ENCODE results near the gene PRPF18.

Gene PRPF18

DNA sequence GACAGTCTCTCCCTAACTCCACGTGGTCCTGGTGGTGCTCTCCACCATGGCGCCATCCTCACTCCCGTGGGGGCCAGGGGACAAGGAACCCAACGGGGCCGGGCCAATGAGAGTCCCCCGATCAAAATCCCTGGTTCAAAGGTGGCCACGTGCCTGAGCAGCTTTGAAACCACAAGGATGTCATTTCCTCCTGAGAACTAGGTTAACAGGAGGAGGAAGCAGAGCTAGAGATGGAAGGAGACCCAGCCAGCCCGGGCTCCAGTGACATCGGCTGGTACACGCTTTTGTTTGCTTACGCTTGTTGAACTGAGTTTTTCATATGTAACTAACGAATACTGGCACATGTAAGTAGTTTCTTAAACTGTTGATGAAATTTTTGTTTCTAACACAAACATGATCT lies 61.7 kb downstream of the PRPF18 start:
- no peak for DNase-seq (ENCODE audit: extremely low spot score)
- CTCF ChIA-PET: no interaction called here
- POLR2A ChIA-PET: no interaction called here
- TF ChIP-seq TARDBP (IDR thresholded peaks at IDR 0.05) (no peak), ARNT (IDR thresholded peaks at IDR 0.05) (no peak), SUZ12 (IDR thresholded peaks at IDR 0.05) (no peak), HDGF (IDR thresholded peaks at IDR 0.05; ENCODE audit: borderline replicate concordance) (no peak), L3MBTL2 (conservative IDR thresholded peaks at IDR 0.05) (no peak), ZNF384 (IDR thresholded peaks at IDR 0.05) (no peak), FOXA1 (IDR thresholded peaks at IDR 0.05) (no peak), FOXM1 (IDR thresholded peaks at IDR 0.05; ENCODE audit: borderline replicate concordance) (no peak), CTBP1 (IDR thresholded peaks at IDR 0.05; ENCODE audit: borderline replicate concordance) (no peak), FOXK2 (IDR thresholded peaks at IDR 0.05) (no peak), ELF4 (IDR thresholded peaks at IDR 0.05) (no peak), NFRKB (IDR thresholded peaks at IDR 0.05) (no peak), LEF1 (IDR thresholded peaks at IDR 0.05; ENCODE audit: borderline replicate concordance) (no peak), BHLHE40 (IDR thresholded peaks at IDR 0.05; ENCODE audit: borderline replicate concordance) (no peak), SP1 (IDR thresholded peaks at IDR 0.05) (no peak)
- TF ChIP-seq, protein P1, sequence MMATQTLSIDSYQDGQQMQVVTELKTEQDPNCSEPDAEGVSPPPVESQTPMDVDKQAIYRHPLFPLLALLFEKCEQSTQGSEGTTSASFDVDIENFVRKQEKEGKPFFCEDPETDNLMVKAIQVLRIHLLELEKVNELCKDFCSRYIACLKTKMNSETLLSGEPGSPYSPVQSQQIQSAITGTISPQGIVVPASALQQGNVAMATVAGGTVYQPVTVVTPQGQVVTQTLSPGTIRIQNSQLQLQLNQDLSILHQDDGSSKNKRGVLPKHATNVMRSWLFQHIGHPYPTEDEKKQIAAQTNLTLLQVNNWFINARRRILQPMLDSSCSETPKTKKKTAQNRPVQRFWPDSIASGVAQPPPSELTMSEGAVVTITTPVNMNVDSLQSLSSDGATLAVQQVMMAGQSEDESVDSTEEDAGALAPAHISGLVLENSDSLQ (IDR thresholded peaks at IDR 0.05): no peak

- TF ChIP-seq ZNF384 (IDR thresholded peaks at IDR 0.05) (no peak), BHLHE40 (IDR thresholded peaks at IDR 0.05; ENCODE audit: borderline replicate concordance) (no peak), L3MBTL2 (conservative IDR thresholded peaks at IDR 0.05) (no peak), ELF4 (IDR thresholded peaks at IDR 0.05) (no peak), NFRKB (IDR thresholded peaks at IDR 0.05) (no peak), FOXK2 (IDR thresholded peaks at IDR 0.05) (no peak), FOXA1 (IDR thresholded peaks at IDR 0.05) (no peak), ARNT (IDR thresholded peaks at IDR 0.05) (no peak), HDGF (IDR thresholded peaks at IDR 0.05; ENCODE audit: borderline replicate concordance) (no peak), SP1 (IDR thresholded peaks at IDR 0.05) (no peak), TARDBP (IDR thresholded peaks at IDR 0.05) (no peak), SUZ12 (IDR thresholded peaks at IDR 0.05) (no peak), CTBP1 (IDR thresholded peaks at IDR 0.05; ENCODE audit: borderline replicate concordance) (no peak), FOXM1 (IDR thresholded peaks at IDR 0.05; ENCODE audit: borderline replicate concordance) (no peak)
- POLR2A ChIA-PET: no interaction called here
- CTCF ChIA-PET: no interaction called here
- no peak for DNase-seq (ENCODE audit: extremely low spot score)
These were observed 63.2 kb downstream of the PRPF18 start for GRCh38 chr10:13649844-13650520.

DNA sequence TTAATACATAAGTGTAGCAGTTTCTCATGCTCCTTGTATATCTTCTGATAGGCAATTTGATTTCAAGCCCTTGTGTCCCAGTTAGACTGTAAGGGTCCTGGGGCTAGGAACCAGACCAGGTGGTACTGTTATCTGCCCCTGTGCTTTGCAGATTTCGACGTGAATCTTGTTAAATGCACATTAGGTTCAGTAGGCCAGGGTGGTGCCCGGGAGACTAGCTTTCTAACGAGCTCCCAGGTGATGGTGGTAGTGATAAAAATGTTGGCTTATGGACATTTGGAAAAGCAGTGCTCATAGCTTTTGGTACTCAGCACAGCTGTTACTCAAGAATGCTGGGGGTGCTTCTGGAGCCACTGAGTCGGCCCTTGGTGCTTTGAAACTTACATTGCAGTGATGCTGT lies 64.2 kb downstream of the PRPF18 start:
- no peak for DNase-seq (ENCODE audit: extremely low spot score)
- no peak for TF ChIP-seq SUZ12 (IDR thresholded peaks at IDR 0.05)
- TF ChIP-seq CTBP1 (IDR thresholded peaks at IDR 0.05; ENCODE audit: borderline replicate concordance): no peak
- TF ChIP-seq ELF4 (IDR thresholded peaks at IDR 0.05): no peak
- no peak for TF ChIP-seq TARDBP (IDR thresholded peaks at IDR 0.05)
- TF ChIP-seq HDGF (IDR thresholded peaks at IDR 0.05; ENCODE audit: borderline replicate concordance): no peak
- TF ChIP-seq ZNF384 (IDR thresholded peaks at IDR 0.05): no peak
- TF ChIP-seq FOXA1 (IDR thresholded peaks at IDR 0.05): no peak
- TF ChIP-seq BHLHE40 (IDR thresholded peaks at IDR 0.05; ENCODE audit: borderline replicate concordance): no peak
- TF ChIP-seq FOXK2 (IDR thresholded peaks at IDR 0.05): no peak
- TF ChIP-seq SP1 (IDR thresholded peaks at IDR 0.05): no peak
- CTCF ChIA-PET: no interaction called here
- POLR2A ChIA-PET: no interaction called here

GRCh38 chr10:13651969-13652720 lies 65.4 kb downstream of the PRPF18 start:
- no peak for TF ChIP-seq FOXM1 (IDR thresholded peaks at IDR 0.05; ENCODE audit: borderline replicate concordance)
- TF ChIP-seq LEF1 (IDR thresholded peaks at IDR 0.05; ENCODE audit: borderline replicate concordance): no peak
- ChIA-PET POLR2A (no interaction called here), CTCF (no interaction called here)
- DNase-seq (ENCODE audit: extremely low spot score): no peak

GRCh38 chr10:13652860-13653259 lies 66.1 kb downstream of the PRPF18 start:
- ChIA-PET POLR2A (no interaction called here), CTCF (no interaction called here)
- no peak for DNase-seq (ENCODE audit: extremely low spot score)
- TF ChIP-seq HDGF (IDR thresholded peaks at IDR 0.05; ENCODE audit: borderline replicate concordance) (no peak), BHLHE40 (IDR thresholded peaks at IDR 0.05; ENCODE audit: borderline replicate concordance) (no peak), LEF1 (IDR thresholded peaks at IDR 0.05; ENCODE audit: borderline replicate concordance) (no peak), ARNT (IDR thresholded peaks at IDR 0.05) (no peak), FOXA1 (IDR thresholded peaks at IDR 0.05) (no peak), FOXM1 (IDR thresholded peaks at IDR 0.05; ENCODE audit: borderline replicate concordance) (no peak), FOXK2 (IDR thresholded peaks at IDR 0.05) (no peak), CTBP1 (IDR thresholded peaks at IDR 0.05; ENCODE audit: borderline replicate concordance) (no peak), TARDBP (IDR thresholded peaks at IDR 0.05) (no peak), NFRKB (IDR thresholded peaks at IDR 0.05) (no peak), SP1 (IDR thresholded peaks at IDR 0.05) (no peak), ZNF384 (IDR thresholded peaks at IDR 0.05) (no peak), SUZ12 (IDR thresholded peaks at IDR 0.05) (no peak), ELF4 (IDR thresholded peaks at IDR 0.05) (no peak), L3MBTL2 (conservative IDR thresholded peaks at IDR 0.05) (no peak)
- TF ChIP-seq, protein P1 (IDR thresholded peaks at IDR 0.05): no peak

DNA sequence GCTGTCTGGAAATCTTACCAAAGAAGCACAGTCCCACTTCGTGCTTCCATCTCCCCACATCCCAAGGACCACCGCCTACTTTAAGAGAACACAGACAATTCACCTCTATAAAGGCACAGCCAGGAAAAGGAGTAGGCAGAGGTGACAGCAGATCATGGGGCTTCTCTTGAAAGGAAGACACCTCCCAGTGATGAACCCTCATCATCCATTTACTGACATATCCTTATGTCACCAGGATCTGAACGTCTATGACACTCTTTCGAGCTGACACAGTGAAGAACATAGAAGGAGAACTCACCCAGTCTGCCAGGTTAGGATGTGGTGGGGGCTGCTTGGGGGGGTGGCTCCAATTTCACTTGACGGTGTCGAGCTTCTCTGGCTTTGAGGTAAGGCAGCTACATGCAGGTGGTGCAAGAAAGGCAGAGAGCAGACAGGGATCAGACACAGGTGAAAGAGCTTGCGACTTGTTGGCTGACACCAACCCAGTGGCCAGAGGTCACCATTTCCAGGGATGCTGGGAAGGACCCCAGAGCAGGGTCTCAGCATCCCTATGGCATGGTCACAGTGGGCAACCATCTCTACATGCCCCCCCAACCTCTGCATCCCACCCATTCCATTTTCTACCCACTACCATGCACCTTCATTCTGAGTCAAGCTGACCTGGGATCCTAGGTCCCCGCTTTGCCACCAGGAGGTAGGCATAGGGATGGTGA lies 67.5 kb downstream of the PRPF18 start:
- CTCF ChIA-PET: no interaction called here
- TF ChIP-seq CTBP1 (IDR thresholded peaks at IDR 0.05; ENCODE audit: borderline replicate concordance) (no peak), SP1 (IDR thresholded peaks at IDR 0.05) (no peak), NFRKB (IDR thresholded peaks at IDR 0.05) (no peak), FOXK2 (IDR thresholded peaks at IDR 0.05) (no peak), FOXM1 (IDR thresholded peaks at IDR 0.05; ENCODE audit: borderline replicate concordance) (no peak), ELF4 (IDR thresholded peaks at IDR 0.05) (no peak), ZNF384 (IDR thresholded peaks at IDR 0.05) (no peak), SUZ12 (IDR thresholded peaks at IDR 0.05) (no peak), TARDBP (IDR thresholded peaks at IDR 0.05) (no peak), HDGF (IDR thresholded peaks at IDR 0.05; ENCODE audit: borderline replicate concordance) (no peak), FOXA1 (IDR thresholded peaks at IDR 0.05) (no peak), L3MBTL2 (conservative IDR thresholded peaks at IDR 0.05) (no peak), LEF1 (IDR thresholded peaks at IDR 0.05; ENCODE audit: borderline replicate concordance) (no peak)
- TF ChIP-seq, protein P1 (IDR thresholded peaks at IDR 0.05): no peak

More for the DNA sequence above, 67.5 kb downstream of the PRPF18 start:
- POLR2A ChIA-PET: no interaction called here
- DNase-seq (ENCODE audit: extremely low spot score): no peak
